WERI-Rb-1 (cell line): ENCODE measurements around the gene KLHL17.

Experiments
- DNase-seq: peaks from one replicate; pipeline ENCODE4 v3.0.0-alpha.2; 2020
- H3K27ac ChIP-seq: fragments of 250-450 bp; sonication (Bioruptor Pico); 2 replicates; pipeline ENCODE4 v1.5.1; 2020; ENCODE audit warnings: mild to moderate bottlenecking, moderate library complexity
- H3K27me3 ChIP-seq: fragments of 250-450 bp; sonication (Bioruptor Pico); 2 replicates; pipeline ENCODE4 v1.5.1; 2021; ENCODE audit warnings: mild to moderate bottlenecking, low read depth, moderate library complexity; ENCODE audit not compliant: insufficient read depth, severe bottlenecking
- H3K36me3 ChIP-seq: fragments of 250-450 bp; sonication (Bioruptor Pico); 2 replicates; pipeline ENCODE4 v1.5.1; 2020; ENCODE audit warnings: mild to moderate bottlenecking, moderate library complexity
- H3K4me3 ChIP-seq: 2 replicates; pipeline ENCODE4 v1.5.1; 2011; ENCODE audit warnings: low read depth, mild to moderate bottlenecking, control low read depth, low read length
- H3K9me3 ChIP-seq: fragments of 250-450 bp; sonication (Bioruptor Pico); 2 replicates; pipeline ENCODE4 v1.5.1; 2021; ENCODE audit warnings: mild to moderate bottlenecking, moderate library complexity; ENCODE audit not compliant: severe bottlenecking
- TF ChIP-seq, protein P1 (sequence below): IDR thresholded peaks from 2 replicates; pipeline ENCODE4 v1.5.1; 2011; ENCODE audit warnings: low read depth, mild to moderate bottlenecking, control low read depth, inconsistent platforms, low read length

Gene KLHL17

GRCh38 chr1:925561-926421 lies 34.6 kb upstream of the KLHL17 start:
- Histone ChIP-seq H3K36me3 (peaks cover 21% of the 10 kb centered on the region), H3K27me3 (no peaks in the 10 kb centered on the region), H3K4me3 (peak overlapping the region; percentile 78), H3K27ac (peak overlapping the region; percentile 58; the same call in 1 of the 2 replicates), H3K9me3 (no peaks in the 10 kb centered on the region)
- TF ChIP-seq, protein P1, sequence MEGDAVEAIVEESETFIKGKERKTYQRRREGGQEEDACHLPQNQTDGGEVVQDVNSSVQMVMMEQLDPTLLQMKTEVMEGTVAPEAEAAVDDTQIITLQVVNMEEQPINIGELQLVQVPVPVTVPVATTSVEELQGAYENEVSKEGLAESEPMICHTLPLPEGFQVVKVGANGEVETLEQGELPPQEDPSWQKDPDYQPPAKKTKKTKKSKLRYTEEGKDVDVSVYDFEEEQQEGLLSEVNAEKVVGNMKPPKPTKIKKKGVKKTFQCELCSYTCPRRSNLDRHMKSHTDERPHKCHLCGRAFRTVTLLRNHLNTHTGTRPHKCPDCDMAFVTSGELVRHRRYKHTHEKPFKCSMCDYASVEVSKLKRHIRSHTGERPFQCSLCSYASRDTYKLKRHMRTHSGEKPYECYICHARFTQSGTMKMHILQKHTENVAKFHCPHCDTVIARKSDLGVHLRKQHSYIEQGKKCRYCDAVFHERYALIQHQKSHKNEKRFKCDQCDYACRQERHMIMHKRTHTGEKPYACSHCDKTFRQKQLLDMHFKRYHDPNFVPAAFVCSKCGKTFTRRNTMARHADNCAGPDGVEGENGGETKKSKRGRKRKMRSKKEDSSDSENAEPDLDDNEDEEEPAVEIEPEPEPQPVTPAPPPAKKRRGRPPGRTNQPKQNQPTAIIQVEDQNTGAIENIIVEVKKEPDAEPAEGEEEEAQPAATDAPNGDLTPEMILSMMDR: 0 out of 2 replicates have a peak, but pooled peaks have one; percentile 16
- peak; percentile 75 for DNase-seq

GRCh38 chr1:927234-927633 lies 33.1 kb upstream of the KLHL17 start:
- DNase-seq: no peak
- H3K36me3 ChIP-seq: peaks cover 29% of the 10 kb centered on the region
- no peak overlapping the region for H3K27ac ChIP-seq
- H3K4me3 ChIP-seq: no peak overlapping the region
- TF ChIP-seq, protein P1: no peak
- no peaks in the 10 kb centered on the region for H3K9me3 ChIP-seq
- H3K27me3 ChIP-seq: no peaks in the 10 kb centered on the region

DNA sequence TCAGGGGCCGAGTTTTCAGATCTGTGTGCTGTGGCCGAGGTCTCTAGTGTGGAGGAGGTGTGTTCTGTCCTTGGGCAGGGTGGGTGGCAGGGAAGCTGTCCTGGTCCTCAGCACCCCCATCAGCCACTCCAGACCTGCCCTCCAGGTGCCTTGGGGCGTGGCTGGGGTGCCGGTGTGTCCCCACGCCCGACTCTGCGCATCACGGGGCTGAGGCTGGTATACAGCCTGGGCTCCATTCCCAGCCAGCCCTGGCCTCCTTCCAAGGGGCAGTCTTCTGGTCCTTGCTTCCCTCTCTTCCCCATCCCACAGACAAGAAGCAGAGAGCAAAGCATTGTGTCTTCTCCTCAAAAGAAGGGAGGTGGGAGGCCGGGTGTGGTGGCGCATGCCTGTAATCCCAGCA lies 32.6 kb upstream of the KLHL17 start:
- TF ChIP-seq, protein P1: no peak
- Histone ChIP-seq H3K36me3 (peaks cover 30% of the 10 kb centered on the region), H3K4me3 (no peak overlapping the region), H3K27me3 (no peaks in the 10 kb centered on the region), H3K27ac (no peak overlapping the region), H3K9me3 (no peaks in the 10 kb centered on the region)
- DNase-seq: no peak

DNA sequence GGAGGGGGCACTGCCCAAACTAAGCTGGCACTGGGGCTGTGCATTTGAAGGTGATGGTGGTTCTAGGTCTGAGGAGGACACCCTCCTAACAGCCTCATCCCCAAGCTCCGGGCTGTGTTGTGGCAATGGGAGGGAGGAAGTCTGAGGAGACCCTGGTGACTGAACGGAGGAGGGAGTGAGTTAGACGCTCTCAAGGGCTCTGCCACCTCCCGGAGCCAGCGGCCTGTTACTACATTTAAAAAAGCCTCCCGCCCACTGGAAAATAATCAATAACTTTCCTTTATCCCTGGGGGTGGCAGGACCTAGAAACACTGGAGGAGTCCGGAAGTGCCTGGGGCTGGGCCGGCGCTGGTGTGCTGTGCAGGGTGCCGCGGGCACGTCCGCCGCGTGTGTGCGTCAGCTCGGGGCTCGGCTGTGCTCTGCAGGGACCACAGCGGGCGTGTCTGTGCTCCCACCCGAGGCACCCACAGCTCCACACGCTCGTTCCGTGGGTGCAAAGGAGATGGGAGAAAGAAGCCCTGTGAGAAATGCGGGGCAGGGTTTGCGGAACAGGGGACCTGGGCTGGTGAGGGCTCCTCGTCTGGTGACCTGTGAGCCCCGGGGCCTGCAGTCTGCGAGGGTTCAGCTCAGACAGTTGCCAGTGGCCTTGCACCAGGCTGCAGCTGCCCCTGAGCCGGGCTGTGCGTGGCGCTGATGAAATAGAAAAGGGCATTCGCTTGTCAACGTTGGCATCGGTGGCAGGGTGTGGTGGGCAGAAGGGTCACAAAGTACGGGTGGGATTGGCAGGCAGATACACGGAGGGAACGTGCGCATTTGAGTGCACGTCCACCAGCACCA lies 31.3 kb upstream of the KLHL17 start:
- Histone ChIP-seq H3K9me3 (no peaks in the 10 kb centered on the region), H3K27me3 (no peaks in the 10 kb centered on the region), H3K36me3 (peaks cover 30% of the 10 kb centered on the region), H3K27ac (no peak overlapping the region), H3K4me3 (no peak overlapping the region)
- DNase-seq: no peak
- TF ChIP-seq, protein P1: no peak

DNA sequence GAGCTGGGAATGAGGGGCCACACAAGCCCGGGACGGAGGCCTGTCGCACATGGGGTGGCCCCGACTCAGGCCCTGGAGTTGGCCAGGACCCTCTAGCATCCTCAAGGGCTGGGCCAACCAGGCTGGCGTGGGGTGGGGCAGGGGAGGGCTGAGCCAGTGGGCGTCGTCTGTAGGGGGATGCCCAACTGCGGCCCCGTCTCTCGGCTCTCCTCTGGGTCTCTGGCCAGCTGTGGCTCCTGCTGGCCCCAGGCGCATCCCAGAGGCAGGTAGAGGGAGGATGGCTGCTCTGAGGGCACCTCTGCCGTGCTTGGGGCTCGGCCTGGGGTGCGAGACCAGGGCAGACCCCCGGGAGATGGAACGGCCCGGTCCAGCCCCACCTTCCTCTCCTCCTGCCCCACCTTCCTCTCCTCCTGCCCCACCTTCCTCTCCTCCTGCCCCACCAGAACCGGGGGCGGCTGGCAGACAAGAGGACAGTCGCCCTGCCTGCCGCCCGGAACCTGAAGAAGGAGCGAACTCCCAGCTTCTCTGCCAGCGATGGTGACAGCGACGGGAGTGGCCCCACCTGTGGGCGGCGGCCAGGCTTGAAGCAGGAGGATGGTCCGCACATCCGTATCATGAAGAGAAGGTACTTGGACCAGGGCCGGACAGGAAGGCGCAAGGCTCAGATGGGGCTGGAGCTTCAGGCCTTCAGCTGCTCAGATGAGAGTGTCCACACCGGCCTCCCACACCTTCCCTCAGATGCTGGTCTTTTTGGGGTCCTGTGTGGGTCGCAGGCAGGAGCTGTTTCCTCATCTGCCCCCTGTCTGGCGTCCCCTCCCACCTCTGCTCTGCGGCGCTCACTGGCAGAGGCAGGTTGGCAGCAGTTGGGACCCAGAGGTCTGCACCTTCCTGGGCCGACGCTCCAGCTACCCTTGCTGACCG lies 30.4 kb upstream of the KLHL17 start:
- H3K27ac ChIP-seq: no peak overlapping the region; the same call in 1 of the 2 replicates
- H3K9me3 ChIP-seq: no peaks in the 10 kb centered on the region
- TF ChIP-seq, protein P1: no peak
- no peak for DNase-seq
- H3K27me3 ChIP-seq: no peaks in the 10 kb centered on the region
- no peak overlapping the region for H3K4me3 ChIP-seq
- H3K36me3 ChIP-seq: peaks cover 30% of the 10 kb centered on the region
